Erythroblast (primary cell): ENCODE results near the gene RBMS1.
"Not testable (repeated sequence)": the region's sequence is repeated elsewhere in the genome, so short reads cannot be mapped to it uniquely, and the experiment has no call there.

Experiments used
- DNase-seq, 2 experiments: peaks; one replicate each; lab custom pipeline; 2025; lab: John Stamatoyannopoulos, UW
- GATA1 ChIP-seq: IDR thresholded peaks from 2 replicates; pipeline ENCODE4 v1.6.1; 2011; ENCODE audit warnings: low read depth, mild to moderate bottlenecking, control low read depth, low read length, moderate library complexity
- POLR2A ChIP-seq: IDR thresholded peaks from 2 replicates; pipeline ENCODE4 v1.6.1; 2011; ENCODE audit warnings: mild to moderate bottlenecking, low read length

RBMS1 gene

DNA sequence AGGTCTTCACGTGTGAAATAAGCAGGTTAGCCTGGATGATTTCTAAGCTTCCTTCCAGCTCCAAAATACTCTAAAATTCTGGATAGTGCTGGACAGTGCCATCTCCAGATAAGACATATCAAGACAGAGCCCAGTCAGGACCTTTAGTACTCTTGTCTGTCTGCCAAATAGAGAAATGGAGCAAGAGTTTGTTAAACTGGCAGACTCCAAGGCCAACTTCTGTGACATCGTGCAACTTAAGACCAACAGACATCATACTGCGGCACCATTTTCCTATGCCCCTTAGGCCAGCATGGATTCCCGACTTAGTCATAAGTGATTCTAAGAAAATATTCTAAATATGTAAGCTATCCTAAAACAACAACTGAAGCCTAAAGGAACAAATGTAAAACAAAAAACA is 118.6 kb downstream of the RBMS1 start:
- DNase-seq = peak; percentile 25 to 62
- no peak for TF ChIP-seq POLR2A
- TF ChIP-seq GATA1 = no peak

DNA sequence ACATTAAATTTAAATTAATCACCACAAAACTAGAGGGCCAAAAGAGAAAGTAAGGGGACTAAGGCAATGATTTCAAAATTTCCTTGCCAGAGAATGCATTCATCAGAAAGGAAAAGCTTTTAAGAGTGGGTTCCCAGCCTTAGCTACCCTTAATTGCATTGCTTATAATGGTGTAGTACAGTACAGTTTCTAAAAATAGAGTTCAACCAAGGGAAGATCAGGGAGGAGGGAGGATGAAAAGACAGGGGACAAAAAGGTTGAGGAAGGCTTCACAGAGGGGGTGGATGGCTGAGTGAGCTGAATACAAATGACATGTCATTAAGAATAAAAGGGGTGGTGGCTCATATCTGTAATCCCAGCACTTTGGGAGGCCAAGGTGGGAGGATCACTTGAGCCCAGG is 119.9 kb downstream of the RBMS1 start:
- no peak for DNase-seq
- TF ChIP-seq GATA1 (no peak), POLR2A (no peak)

DNA sequence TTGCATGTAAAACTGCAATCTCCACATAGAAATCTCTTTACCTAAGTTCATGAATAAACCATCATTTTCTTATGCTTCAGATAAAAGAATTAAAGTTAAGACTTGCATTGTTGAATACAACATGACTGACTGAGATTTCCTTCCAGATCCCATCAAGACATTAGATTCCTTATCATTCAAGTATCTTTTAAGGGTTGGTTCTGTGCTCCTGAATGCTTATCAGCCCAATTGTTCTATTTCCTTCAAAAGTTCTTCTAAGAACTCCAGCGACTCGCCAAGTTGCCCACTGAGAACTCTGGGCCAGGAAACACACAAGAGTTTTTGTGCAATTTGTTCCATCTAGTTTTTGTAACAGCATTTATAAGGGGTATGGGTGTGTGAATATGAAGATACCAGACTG is 120.3 kb downstream of the RBMS1 start:
- DNase-seq = no peak
- TF ChIP-seq POLR2A = no peak
- TF ChIP-seq GATA1 = no peak

DNA sequence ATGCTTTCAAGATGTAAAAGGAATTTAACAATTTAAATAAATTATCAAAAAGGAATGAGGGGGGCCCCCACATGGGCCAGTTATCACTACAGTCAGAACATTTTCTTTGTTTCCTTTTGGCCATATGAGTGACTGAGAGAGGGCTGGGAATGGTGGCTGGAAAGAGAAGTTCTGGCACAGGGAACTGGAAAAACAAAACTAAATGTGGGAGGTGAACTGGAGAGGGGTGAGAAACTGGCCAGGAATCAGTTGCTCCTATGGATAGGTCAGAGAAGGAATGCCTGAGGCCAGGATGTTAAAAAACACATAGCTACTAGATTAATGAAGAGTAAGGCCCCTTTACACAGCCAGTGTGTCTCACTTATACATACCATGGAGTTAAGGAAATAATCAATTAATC is 121.0 kb downstream of the RBMS1 start:
- no peak for TF ChIP-seq POLR2A
- no peak for TF ChIP-seq GATA1
- DNase-seq = no peak

DNA sequence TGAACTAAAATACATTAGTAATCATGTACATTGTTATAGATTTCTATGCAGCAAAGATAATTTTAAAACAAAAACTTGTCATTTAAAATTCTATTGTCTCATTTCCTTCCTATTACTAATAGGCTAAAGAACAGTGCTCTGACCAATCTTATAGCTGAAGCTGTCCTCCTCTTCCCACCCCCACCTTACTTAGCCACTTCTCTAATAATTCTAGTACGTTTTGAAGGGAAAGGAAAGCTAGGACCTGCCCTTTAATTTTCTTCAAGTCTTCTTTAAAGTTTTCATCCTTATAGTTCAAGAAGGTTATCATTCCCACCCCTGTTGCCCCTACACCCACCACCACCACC is 121.6 kb downstream of the RBMS1 start:
- no peak for DNase-seq
- TF ChIP-seq GATA1 (no peak), POLR2A (no peak)

DNA sequence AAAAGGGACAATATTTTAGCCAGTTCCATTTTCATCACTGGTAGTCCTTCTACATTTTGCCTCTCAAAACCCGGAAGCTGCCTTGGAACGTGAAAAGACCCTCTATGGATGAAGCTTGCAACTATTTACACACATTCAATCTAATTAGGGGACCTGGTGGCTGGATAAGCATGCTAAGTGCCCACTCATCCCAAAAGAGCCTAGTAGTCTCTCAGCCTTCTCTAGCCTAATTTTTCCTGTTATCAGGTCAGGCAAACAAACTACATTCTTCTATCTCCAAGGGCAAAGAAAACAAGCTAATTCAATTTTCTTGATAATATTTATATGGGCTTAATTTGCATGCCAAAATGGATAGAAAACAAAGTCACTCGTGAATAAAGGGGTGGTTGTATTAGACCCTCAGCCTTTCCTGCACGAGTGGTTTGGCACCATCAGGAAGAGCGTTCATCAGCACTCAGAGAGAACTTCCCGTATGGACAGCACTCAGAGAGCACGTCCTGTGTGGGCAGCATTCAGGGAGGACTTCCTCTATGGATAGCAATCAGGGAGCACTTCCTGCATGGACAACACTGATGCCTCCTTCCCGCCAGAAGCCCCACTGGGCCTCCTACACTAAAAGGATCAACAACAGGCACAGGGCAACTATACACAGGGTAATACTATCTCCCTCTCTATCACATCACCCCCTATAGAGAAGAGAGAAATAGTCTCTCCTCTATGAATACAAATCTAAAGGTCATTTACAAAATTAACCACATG is 122.2 kb downstream of the RBMS1 start:
- TF ChIP-seq POLR2A (no peak), GATA1 (no peak)
- DNase-seq = peak in 1 of 2 experiments; percentile 6

DNA sequence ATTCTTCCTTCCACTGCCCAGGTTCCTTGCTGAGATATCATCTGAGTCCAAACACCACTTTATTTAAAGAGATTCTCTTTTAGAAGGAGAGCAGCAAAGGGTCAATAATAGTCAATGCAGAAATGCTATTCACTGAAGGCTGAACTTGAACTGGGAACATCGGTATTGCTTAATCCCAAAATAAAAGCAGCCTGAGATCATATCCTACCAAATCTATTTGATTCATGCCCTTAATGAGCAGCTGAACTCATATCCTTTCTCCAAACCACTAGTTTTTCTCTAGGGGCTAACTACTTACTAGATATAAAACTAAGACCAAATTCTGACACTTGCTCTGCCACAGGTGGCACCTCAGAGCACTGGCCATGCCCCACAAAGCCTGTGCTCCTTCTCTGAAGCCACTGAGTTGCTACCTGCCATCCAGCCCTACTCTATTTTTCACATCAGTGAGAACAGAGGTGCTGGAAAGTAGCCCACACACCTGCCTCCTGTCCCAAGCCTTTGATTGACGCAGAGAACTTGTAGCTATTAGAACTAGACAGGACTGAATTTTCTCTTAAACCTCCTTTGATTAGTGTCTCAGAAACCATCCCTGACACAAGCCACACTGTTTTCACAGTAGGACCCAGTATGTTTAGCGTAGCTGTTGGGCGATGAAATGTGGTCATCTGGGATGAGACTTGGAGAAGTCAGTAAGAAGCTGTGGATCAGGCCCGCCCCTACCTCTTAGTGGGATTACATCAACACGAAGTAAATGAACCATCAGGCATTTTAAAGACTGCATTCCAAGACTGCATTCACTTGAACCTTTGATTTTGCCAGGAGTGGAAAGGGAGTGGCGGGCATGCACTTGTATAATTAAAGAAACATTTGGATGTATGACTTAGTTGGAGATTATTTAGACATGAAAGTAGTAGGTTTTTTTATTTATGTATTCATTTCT is 124.3 kb downstream of the RBMS1 start:
- DNase-seq = no peak
- no peak for TF ChIP-seq GATA1
- TF ChIP-seq POLR2A = no peak

DNA sequence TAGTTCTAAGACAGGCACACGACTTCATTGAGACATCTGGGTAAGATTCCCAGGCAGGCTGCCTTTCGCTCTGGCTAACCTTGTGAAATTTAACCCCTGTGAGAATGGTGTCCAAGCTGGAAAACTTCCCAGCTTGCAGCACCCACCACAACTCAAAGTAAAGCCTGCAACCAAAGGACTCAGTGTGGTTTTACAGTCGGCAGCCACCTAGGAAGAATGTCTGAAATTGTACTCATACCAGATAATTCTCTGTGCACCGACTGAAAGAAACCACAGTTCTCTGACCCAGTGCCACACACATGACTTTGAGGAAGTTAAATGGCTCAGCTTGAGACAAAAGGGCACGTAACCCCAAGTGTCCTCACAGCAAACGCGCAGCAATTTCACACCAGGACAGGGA is 125.7 kb downstream of the RBMS1 start:
- TF ChIP-seq POLR2A (no peak), GATA1 (no peak)
- no peak for DNase-seq

DNA sequence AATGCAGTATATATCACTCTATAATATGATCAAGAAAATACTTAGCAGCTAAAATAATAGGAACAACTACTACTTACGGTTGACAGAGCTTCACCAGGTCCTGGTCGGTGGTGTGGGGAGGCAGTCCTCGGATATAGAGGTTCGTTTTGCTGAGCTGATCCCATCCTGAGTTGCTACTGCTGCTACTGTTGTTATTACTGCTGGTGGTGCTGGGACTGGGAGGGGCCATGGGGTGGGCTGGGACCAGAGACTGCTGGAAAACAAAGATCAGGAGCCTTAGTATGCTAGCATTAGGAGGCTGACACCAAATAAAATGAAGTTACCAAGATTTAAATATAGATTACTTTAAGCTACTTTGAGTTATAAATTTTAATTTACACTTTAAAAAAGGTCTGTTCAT is 126.5 kb downstream of the RBMS1 start:
- DNase-seq = not testable (repeated sequence)

DNA sequence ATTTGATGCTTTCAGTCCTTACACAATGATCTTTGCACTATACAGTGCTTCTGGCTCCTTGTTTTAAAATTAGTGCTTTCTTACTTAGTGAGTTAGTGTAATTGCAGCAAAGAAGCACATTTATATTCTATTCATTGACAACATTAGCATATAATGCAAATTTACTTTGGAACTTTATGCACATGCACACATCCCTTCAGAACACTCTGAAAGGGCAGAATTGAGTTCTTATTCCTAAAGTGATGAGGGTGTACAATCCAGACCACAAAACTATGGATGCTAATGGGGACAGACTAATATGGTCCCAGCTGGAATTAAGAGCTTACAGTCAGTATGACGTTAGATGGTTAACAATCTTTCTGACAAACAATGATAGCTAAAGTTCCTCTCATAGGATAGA is 127.1 kb downstream of the RBMS1 start:
- TF ChIP-seq GATA1 = no peak
- no peak for TF ChIP-seq POLR2A
- no peak for DNase-seq

DNA sequence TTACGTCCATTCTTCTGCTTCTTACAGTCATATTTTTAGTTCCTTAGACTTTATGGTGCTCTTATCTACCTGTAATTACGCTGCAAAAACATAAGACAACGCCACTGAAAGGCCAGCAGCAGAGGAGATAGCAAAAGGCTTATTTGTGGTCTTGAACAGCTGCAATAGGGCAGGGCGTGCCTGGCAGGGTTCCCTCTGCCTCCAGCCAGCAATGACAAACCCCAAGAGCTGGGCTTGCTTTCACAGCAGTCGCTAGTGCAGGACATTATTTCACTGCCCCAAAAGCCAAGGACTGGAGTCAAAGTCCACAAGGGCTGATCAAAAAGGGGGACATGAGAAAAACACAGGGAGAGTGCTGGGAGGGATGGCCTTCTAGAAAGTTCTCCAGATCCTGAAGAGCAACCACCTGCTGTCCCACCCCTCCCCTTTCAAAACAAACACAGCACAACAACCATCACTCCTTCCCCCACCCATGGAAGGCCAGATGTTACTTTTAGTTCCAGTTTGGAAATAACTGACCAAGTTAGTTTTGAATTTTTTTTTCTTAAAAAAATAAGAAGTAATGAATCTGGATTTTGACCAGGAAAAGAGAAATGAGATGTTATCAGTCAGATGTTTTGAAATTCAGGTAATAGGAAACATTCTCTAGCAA is 127.8 kb downstream of the RBMS1 start:
- TF ChIP-seq GATA1 = no peak
- TF ChIP-seq POLR2A = no peak
- DNase-seq = peak in 1 of 2 experiments; percentile 13

DNA sequence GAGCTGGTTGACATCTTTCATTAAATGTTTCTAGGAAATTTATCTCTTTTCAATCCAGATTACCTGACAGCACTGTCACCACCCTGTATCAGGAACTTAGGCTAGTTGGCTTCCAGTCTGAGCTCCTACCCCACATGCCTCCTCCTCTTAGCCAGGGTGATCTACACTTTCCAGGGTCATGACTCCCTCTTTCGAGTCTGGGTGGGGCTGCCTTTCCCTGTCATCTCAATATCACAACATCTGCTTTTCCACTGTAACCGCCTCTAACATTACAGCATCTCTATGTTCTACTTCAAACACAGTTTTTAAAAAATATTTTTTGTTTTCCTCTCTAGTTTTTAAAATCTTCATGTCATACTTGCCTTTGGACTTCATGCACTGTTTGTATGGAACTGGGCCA is 129.2 kb downstream of the RBMS1 start:
- DNase-seq = peak in 1 of 2 experiments; percentile 10
- TF ChIP-seq GATA1 = no peak
- no peak for TF ChIP-seq POLR2A

DNA sequence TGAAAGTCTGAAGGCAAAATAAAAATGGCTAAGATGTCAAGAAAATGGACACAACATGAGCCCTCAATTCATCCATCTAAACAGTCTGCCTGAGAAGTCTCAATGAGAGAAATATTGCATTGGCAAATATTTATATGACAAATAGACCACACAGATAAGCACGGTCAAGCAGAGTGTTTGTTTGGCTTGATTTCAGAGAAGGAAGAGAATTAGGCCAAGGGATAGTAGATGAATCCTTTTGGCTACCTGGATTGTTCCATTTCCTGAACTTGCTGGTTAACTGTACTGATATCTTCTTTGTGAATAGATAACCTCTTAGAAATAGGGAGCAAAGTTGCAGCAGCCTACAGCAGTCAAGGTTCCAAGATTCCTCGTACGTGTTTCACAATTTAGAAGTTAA is 129.6 kb downstream of the RBMS1 start:
- DNase-seq = no peak
- no peak for TF ChIP-seq GATA1
- TF ChIP-seq POLR2A = no peak

DNA sequence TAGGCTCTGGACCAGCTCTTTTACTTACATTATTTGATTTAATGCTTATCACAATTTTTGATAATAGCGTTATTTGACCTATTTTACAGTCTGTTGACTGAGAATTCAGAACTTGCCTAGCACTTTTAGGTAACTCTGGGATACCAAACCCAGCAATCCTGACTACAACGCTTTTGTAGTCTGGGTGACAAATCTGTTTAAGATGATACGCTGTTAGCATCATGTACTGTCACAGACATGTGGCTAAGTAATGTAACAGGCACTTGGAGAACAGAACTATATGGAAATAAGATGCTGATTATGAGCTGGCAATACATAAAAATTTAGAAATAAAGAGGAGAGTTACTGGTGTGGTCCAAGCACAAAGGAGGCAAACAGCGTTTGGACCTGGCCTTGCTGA is 130.6 kb downstream of the RBMS1 start:
- no peak for TF ChIP-seq POLR2A
- TF ChIP-seq GATA1 = no peak
- no peak for DNase-seq
